Ectodermal cell (in vitro differentiated cells): ENCODE data around the gene GNPDA2. TPM values are rescaled to one million over a fixed set of nuclear protein-coding genes. Genes with fewer than 3 reads are reported as not detected.

Experiments used
- H3K27ac ChIP-seq: 2 replicates; pipeline ENCODE4 v1.7.0; 2013; ENCODE audit warnings: mild to moderate bottlenecking, low read depth, low read length; ENCODE audit not compliant: insufficient read depth, poor library complexity, severe bottlenecking
- H3K27me3 ChIP-seq: 2 replicates; pipeline ENCODE4 v1.7.0; 2013; ENCODE audit warnings: mild to moderate bottlenecking, low read length; ENCODE audit not compliant: insufficient read depth, control insufficient read depth, poor library complexity, severe bottlenecking
- H3K36me3 ChIP-seq: one replicate; pipeline ENCODE4 v1.7.0; 2013; ENCODE audit warnings: low read length; ENCODE audit not compliant: control insufficient read depth, insufficient read depth
- H3K4me1 ChIP-seq: one replicate; pipeline ENCODE4 v1.7.0; 2013; ENCODE audit warnings: low read length; ENCODE audit not compliant: control insufficient read depth, insufficient read depth
- H3K4me3 ChIP-seq: 2 replicates; pipeline ENCODE4 v1.7.0; 2013; ENCODE audit warnings: low read depth, low read length, control low read depth; ENCODE audit not compliant: insufficient read depth
- H3K9me3 ChIP-seq: 2 replicates; pipeline ENCODE4 v1.7.0; 2013; ENCODE audit warnings: mild to moderate bottlenecking, low read length, moderate library complexity; ENCODE audit not compliant: control insufficient read depth
- WGBS, 2 experiments: methylation state at CpG; one replicate each; pipeline ENCODE4 v1.1.7; 2013; ENCODE audit warnings: missing lambda C conversion rate in 2 of 2; 5-methylcytosine and 5-hydroxymethylcytosine counted together
- polyA plus RNA-seq, 4 experiments: library from polyadenylated mRNA; stranded (reverse); fragments of 50-300 nt; gene quantifications; one replicate each; pipeline ENCODE4 v1.2.3, GENCODE V29; 2013

Gene GNPDA2
- polyA plus RNA-seq (2013, experiment 1 of 4): 14.9 TPM
- 10.6 TPM for polyA plus RNA-seq (2013, experiment 2 of 4)
- 10.8 TPM for polyA plus RNA-seq (2013, experiment 3 of 4)
- polyA plus RNA-seq (2013, experiment 4 of 4): 12.4 TPM

GRCh38 chr4:44726038-44726871 lies at the start of gene GNPDA2:
GNPDA2 (minus strand) TSS chr4:44726556; CDS start chr4:44722207, 4,349 bp downstream.
- H3K9me3 ChIP-seq: no peaks in the 10 kb centered on the region
- WGBS, 2 experiments: 0 to 1% methylated on average over 62 to 64 of the region's 65 CpGs

GRCh38 chr4:44772340-44772739 lies 46.0 kb upstream of the GNPDA2 start:
- H3K36me3 ChIP-seq: no peaks in the 10 kb centered on the region
- H3K9me3 ChIP-seq: peaks cover 2% of the 10 kb centered on the region
- H3K4me1 ChIP-seq: no peaks in the 10 kb centered on the region
- no peak overlapping the region for H3K4me3 ChIP-seq
- WGBS, 2 experiments: 96% methylated on average over 6 of the region's 6 CpGs
- H3K27ac ChIP-seq: no peak overlapping the region
- H3K27me3 ChIP-seq: no peaks in the 10 kb centered on the region

More at GRCh38 chr4:44726038-44726871, at the start of gene GNPDA2:
- Histone ChIP-seq H3K27me3 (peaks cover 11% of the 10 kb centered on the region), H3K27ac (peak within 1 kb of the TSS; percentile 61), H3K36me3 (no peaks in the 10 kb centered on the region), H3K4me1 (no peaks in the 10 kb centered on the region), H3K4me3 (peak within 1 kb of the TSS; percentile 64)

GRCh38 chr4:44771789-44772188 lies 45.4 kb upstream of the GNPDA2 start:
- no peaks in the 10 kb centered on the region for H3K36me3 ChIP-seq
- H3K27ac ChIP-seq: no peak overlapping the region
- no peaks in the 10 kb centered on the region for H3K4me1 ChIP-seq
- H3K9me3 ChIP-seq: peaks cover 2% of the 10 kb centered on the region
- H3K27me3 ChIP-seq: no peaks in the 10 kb centered on the region
- H3K4me3 ChIP-seq: no peak overlapping the region
- 83 to 86% methylated on average over 1 of the region's 1 CpG for WGBS, 2 experiments

- H3K27ac ChIP-seq: no peak overlapping the region
- no peaks in the 10 kb centered on the region for H3K4me1 ChIP-seq
- H3K36me3 ChIP-seq: no peaks in the 10 kb centered on the region
- H3K27me3 ChIP-seq: no peaks in the 10 kb centered on the region
- no peaks in the 10 kb centered on the region for H3K9me3 ChIP-seq
- H3K4me3 ChIP-seq: no peak overlapping the region
These were observed 40.1 kb upstream of the GNPDA2 start for GRCh38 chr4:44766453-44766852.

GRCh38 chr4:44765116-44765515 lies 38.8 kb upstream of the GNPDA2 start:
- H3K36me3 ChIP-seq: no peaks in the 10 kb centered on the region
- 90 to 95% methylated on average over 4 of the region's 4 CpGs for WGBS, 2 experiments

DNA sequence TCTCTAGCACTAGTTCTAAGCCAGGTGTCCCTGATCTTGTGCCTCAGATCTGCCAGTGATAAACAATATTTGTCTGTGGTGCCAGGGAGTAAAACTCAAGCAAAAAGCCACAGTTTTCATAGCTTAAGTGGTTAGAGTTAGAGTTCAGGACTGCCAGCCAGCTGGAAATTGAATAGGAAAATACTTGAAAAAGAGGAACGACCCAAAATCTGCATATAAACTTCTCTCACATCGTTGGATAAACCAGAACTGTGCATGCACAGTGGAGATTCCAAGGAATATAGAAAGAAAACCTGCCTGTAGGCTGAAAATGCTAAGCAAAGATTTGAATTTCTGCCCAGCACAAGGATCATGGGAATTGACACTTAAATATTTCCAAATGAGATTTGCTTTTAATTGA lies 35.0 kb upstream of the GNPDA2 start:
- Histone ChIP-seq H3K9me3 (no peaks in the 10 kb centered on the region), H3K36me3 (no peaks in the 10 kb centered on the region), H3K27me3 (no peaks in the 10 kb centered on the region), H3K27ac (no peak overlapping the region), H3K4me3 (no peak overlapping the region), H3K4me1 (no peaks in the 10 kb centered on the region)
- 0 to 41% methylated on average over 1 to 2 of the region's 2 CpGs for WGBS, 2 experiments

More at GRCh38 chr4:44765116-44765515, 38.8 kb upstream of the GNPDA2 start:
- no peak overlapping the region for H3K4me3 ChIP-seq
- H3K4me1 ChIP-seq: no peaks in the 10 kb centered on the region
- H3K27ac ChIP-seq: no peak overlapping the region
- H3K27me3 ChIP-seq: no peaks in the 10 kb centered on the region
- H3K9me3 ChIP-seq: no peaks in the 10 kb centered on the region

DNA sequence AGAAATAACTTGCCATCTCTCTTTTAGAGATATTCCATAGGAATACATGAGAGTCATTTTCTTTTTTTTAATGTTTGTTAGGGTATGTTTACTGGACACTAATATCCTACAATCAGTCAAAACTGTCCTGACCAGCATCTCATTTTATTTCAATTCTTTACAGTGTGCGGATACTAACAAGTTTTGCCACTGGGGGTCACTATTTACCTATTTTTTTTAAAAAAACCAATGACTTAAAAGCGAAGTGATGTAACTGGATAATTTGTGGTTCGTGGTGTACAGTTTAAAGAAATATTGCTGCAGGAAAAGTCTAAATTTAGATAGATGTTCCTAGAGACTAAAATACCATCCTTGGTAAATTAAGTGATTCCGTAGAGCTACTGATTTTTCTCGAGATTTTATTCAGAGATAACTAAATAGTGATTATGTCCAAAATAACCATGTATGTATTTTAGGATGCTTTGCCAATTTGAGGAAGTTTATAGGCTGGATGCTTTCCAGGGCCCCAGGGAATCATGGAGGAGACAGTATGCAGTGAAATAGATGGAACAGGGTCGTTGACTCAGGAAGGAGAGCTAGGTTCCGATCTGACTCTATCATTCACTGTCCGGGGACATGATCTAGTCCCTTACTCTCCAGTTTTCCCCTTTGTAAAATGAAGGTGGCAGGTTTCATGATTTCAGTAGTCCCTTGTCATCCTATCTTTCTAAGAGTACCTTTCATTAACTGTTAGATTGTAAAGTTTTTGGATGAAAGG lies 34.0 kb upstream of the GNPDA2 start:
- no peaks in the 10 kb centered on the region for H3K36me3 ChIP-seq
- no peaks in the 10 kb centered on the region for H3K27me3 ChIP-seq
- no peak overlapping the region for H3K27ac ChIP-seq
- H3K9me3 ChIP-seq: no peaks in the 10 kb centered on the region
- no peak overlapping the region for H3K4me3 ChIP-seq
- WGBS, 2 experiments: 63 to 65% methylated on average over 8 of the region's 8 CpGs
- no peaks in the 10 kb centered on the region for H3K4me1 ChIP-seq

DNA sequence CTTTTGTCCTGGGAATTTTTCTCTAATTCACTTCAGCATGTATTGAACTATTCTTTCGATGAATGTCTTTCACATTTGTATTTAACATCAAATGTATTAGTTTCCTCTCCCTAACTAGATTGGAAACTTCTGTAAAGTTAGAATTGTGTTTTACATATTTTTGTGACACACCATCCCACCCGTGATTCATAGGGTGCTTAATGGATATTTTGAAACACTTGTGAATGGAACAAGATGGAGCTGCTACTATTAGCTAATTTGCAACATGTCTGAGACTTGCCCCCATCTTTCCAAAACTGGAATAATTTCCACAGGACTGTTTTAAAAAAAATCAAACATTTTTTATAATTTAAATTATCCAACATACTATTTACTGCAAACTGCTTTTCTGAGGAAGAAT lies 30.2 kb upstream of the GNPDA2 start:
- no peaks in the 10 kb centered on the region for H3K36me3 ChIP-seq
- H3K27me3 ChIP-seq: no peaks in the 10 kb centered on the region
- no peaks in the 10 kb centered on the region for H3K4me1 ChIP-seq
- 93% methylated on average over 2 of the region's 2 CpGs; no CpG with 5 or more reads in 1 of the 2 experiments for WGBS, 2 experiments
- no peak overlapping the region for H3K4me3 ChIP-seq
- H3K9me3 ChIP-seq: no peaks in the 10 kb centered on the region
- H3K27ac ChIP-seq: no peak overlapping the region

DNA sequence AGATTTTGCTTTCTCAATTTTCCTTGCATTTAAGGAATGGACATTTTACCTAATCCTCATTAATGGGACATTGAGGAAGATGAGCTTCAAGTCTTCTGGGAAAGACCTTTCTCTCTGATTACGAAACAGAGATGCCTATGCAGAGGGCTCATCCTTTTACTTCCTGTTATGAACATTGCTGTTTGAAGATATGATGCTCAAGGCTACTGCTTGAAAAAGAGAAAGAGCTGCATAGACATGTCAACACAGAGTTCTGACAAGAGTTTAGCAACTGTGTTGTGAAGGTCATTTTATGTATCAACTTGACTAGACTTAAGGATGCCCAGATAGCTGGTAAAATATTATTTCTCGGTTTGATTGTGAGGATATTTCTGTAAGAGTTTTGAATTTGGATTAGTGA lies 13.8 kb upstream of the GNPDA2 start:
- Histone ChIP-seq H3K36me3 (no peaks in the 10 kb centered on the region), H3K27ac (no peak overlapping the region), H3K4me1 (no peaks in the 10 kb centered on the region), H3K4me3 (no peak overlapping the region), H3K27me3 (no peaks in the 10 kb centered on the region), H3K9me3 (no peaks in the 10 kb centered on the region)
- 93 to 98% methylated on average over 2 of the region's 2 CpGs for WGBS, 2 experiments

DNA sequence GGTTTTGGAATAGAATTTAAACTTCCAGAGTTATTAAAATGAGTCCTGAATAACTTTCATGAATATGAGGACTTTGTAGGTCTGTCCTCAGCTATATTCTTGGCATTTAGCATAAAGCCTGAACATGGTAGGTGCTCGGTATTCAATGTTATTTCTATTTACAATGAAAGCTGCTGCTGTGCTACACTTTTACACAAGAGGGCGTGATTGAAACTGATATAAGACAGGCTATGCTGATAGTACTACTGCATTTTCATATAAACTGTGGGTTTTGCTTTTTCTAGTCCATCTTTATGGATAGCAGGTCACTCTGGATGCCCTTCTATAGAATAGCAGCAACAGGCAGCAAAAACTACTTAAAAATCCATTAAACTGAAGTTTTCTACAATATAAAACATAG lies 12.3 kb upstream of the GNPDA2 start:
- no peaks in the 10 kb centered on the region for H3K9me3 ChIP-seq
- H3K27ac ChIP-seq: no peak overlapping the region
- H3K4me1 ChIP-seq: no peaks in the 10 kb centered on the region
- 91 to 100% methylated on average over 2 of the region's 2 CpGs for WGBS, 2 experiments
- H3K4me3 ChIP-seq: no peak overlapping the region
- H3K36me3 ChIP-seq: no peaks in the 10 kb centered on the region
- H3K27me3 ChIP-seq: no peaks in the 10 kb centered on the region
